Gastrocnemius medialis (tissue), 4 donors: ENCODE data around the gene ARHGAP10. TPM values are rescaled to one million over a fixed set of nuclear protein-coding genes. Genes with fewer than 3 reads are reported as not detected.

Source experiments
- ATAC-seq, 2 donors: fragments of 150-250 bp; one replicate each; pipeline ENCODE4 v1.9.1; 2016
- DNase-seq, 2 donors: peaks; one replicate each; pipeline ENCODE4 v3.0.0-alpha.2; 2019
- H3K27ac ChIP-seq, 4 donors: fragments of 200-600 bp; sonication (generic); 1 replicate in 1 of 4; 2 replicates in 3 of 4; pipeline ENCODE4 v1.5.1; 2016 to 2018; ENCODE audit warnings: mild to moderate bottlenecking in 2 of 4, moderate library complexity in 1 of 4
- H3K27me3 ChIP-seq, 3 donors: fragments of 200-600 bp; sonication (generic) in 2 of 3; 1 replicate in 1 of 3; 2 replicates in 2 of 3; pipeline versions ENCODE4 v1.5.1 to v1.6.0; 2016 to 2019; ENCODE audit warnings: mild to moderate bottlenecking in 1 of 3, moderate library complexity in 1 of 3
- H3K36me3 ChIP-seq, 2 donors: fragments of 200-600 bp; sonication (generic) in 1 of 2; one replicate each; pipeline ENCODE4 v1.5.1; 2017 to 2018
- H3K4me1 ChIP-seq, 2 donors: fragments of 200-600 bp; sonication (generic) in 1 of 2; one replicate each; pipeline ENCODE4 v1.5.1; 2016 to 2017; ENCODE audit warnings: mild to moderate bottlenecking in 2 of 2
- H3K4me3 ChIP-seq, 4 donors: fragments of 200-600 bp; sonication (generic) in 3 of 4; 1 replicate in 1 of 4; 2 replicates in 3 of 4; pipeline ENCODE4 v1.5.1; 2016 to 2019; ENCODE audit warnings: mild to moderate bottlenecking in 2 of 4
- H3K9me3 ChIP-seq, 3 donors: fragments of 200-600 bp; sonication (generic) in 2 of 3; 1 replicate in 1 of 3; 2 replicates in 2 of 3; pipeline ENCODE4 v1.5.1; 2016 to 2019
- CTCF ChIP-seq, 5 experiments: fragments of 450-650 bp in 3 of 5; fragments of 200-600 bp in 2 of 5; sonication (generic) in 2 of 5; IDR thresholded peaks in 4 of 5; conservative IDR thresholded peaks in 1 of 5; 1 replicate in 4 of 5; 2 replicates in 1 of 5; pipeline ENCODE4 v1.5.1; 2016 to 2019; ENCODE audit warnings: antibody characterized with exemption in 5 of 5, mild to moderate bottlenecking in 3 of 5, moderate library complexity in 3 of 5
- POLR2A ChIP-seq, 2 donors: fragments of 450-650 bp; IDR thresholded peaks; one replicate each; pipeline ENCODE4 v1.6.1; 2017; ENCODE audit warnings: antibody characterized with exemption in 2 of 2, mild to moderate bottlenecking in 2 of 2, moderate library complexity in 2 of 2
- in situ Hi-C, 4 donors: fragments of 200-750 bp; cut with MboI; loops; one replicate each; pipeline versions ENCODE4 v1.15.0 to v1.8.0; 2017; ENCODE audit warnings: low sequenced_read_pairs in 4 of 4
- intact Hi-C: fragments of 100-400 bp; cut with DNase I; formaldehyde crosslinking; loops from one replicate; pipeline ENCODE4 v1.15.1; 2023; ENCODE audit warnings: low total_unique reads
- total RNA-seq, 4 donors: library from RNA; depleted of rRNA; stranded (reverse); fragments of >200 nt; gene quantifications; one replicate each; pipeline versions ENCODE4 v1.1.0 to v1.2.3, GENCODE V29; 2016

Gene ARHGAP10
- total RNA-seq, 4 donors from 2014 or later, result 22.1 to 34.6 (median 28.0) TPM

DNA sequence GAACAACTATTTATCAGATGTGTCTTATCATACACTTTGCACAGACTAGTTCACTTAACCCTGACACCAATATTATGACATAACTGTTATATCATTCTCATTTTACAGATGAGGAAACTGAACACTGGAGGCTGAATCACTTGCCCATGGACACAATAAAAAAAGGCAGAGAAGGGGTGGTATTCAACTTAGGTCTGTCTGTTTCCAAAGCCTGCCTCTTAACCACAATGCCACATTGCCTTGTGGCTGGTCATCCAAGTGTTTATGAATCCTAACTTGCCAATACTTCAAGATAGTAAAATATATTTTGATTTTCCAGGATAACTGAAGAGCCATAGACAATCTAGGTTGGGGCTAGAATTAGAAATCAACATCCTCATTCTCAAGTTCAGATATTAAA, 382.5 kb downstream of the ARHGAP10 start:
- intact Hi-C loops (no loop called here), in situ Hi-C loops (no loop called here)
- DNase-seq (no peak), ATAC-seq (no peak)
- peaks cover 0 to 15% of the 10 kb centered on the region in 2 donors for H3K36me3 ChIP-seq
- H3K27me3 ChIP-seq, result no peaks in the 10 kb centered on the region
- TF ChIP-seq CTCF (IDR thresholded peaks at IDR 0.05 in 4 of 5, conservative IDR thresholded peaks at IDR 0.05 in 1 of 5) (no peak), POLR2A (IDR thresholded peaks at IDR 0.05) (no peak)
- no peaks in the 10 kb centered on the region for H3K9me3 ChIP-seq
- no peak overlapping the region for H3K4me3 ChIP-seq
- H3K27ac ChIP-seq, result no peak overlapping the region
- peaks cover 0 to 3% of the 10 kb centered on the region in 2 donors for H3K4me1 ChIP-seq

GRCh38 chr4:148116264-148116663, 384.4 kb downstream of the ARHGAP10 start:
- no peaks in the 10 kb centered on the region for H3K27me3 ChIP-seq
- TF ChIP-seq CTCF (IDR thresholded peaks at IDR 0.05 in 4 of 5, conservative IDR thresholded peaks at IDR 0.05 in 1 of 5), result no peak
- no peak for TF ChIP-seq POLR2A (IDR thresholded peaks at IDR 0.05)
- no peak overlapping the region for H3K27ac ChIP-seq
- no peak for ATAC-seq
- no peak overlapping the region for H3K4me3 ChIP-seq
- H3K36me3 ChIP-seq, result peaks cover 0 to 15% of the 10 kb centered on the region in 2 donors
- DNase-seq, result no peak
- H3K9me3 ChIP-seq, result no peaks in the 10 kb centered on the region
- intact Hi-C loops, result no loop called here
- in situ Hi-C loops, result no loop called here
- H3K4me1 ChIP-seq, result peaks cover 0 to 3% of the 10 kb centered on the region in 2 donors

DNA sequence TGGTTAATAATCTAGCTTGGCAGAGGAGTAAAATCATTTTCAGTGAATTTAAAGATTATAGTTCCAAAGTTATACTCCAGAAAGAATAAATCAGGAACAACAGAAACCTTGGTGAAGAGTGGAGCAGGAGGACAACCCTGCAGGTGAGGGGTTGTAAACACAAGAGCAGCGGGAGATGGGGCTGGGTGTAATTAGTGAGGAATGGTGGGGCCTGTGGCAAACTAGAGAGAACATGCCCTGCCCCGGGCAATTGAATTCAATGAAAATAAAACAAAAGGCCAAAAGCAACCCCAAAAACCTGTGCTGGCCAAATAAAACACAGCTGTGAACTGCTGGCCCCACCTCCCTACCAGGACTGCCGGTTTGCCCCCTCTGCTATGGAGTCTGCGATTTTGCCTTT, 385.1 kb downstream of the ARHGAP10 start:
- no peaks in the 10 kb centered on the region for H3K9me3 ChIP-seq
- no peak overlapping the region for H3K27ac ChIP-seq
- H3K4me3 ChIP-seq, result no peak overlapping the region
- DNase-seq (no peak), ATAC-seq (no peak)
- no peak for TF ChIP-seq CTCF (IDR thresholded peaks at IDR 0.05 in 4 of 5, conservative IDR thresholded peaks at IDR 0.05 in 1 of 5)
- no peaks in the 10 kb centered on the region for H3K27me3 ChIP-seq
- in situ Hi-C loops (no loop called here), intact Hi-C loops (no loop called here)
- H3K4me1 ChIP-seq, result peaks cover 0 to 3% of the 10 kb centered on the region in 2 donors
- H3K36me3 ChIP-seq, result peaks cover 0 to 15% of the 10 kb centered on the region in 2 donors

DNA sequence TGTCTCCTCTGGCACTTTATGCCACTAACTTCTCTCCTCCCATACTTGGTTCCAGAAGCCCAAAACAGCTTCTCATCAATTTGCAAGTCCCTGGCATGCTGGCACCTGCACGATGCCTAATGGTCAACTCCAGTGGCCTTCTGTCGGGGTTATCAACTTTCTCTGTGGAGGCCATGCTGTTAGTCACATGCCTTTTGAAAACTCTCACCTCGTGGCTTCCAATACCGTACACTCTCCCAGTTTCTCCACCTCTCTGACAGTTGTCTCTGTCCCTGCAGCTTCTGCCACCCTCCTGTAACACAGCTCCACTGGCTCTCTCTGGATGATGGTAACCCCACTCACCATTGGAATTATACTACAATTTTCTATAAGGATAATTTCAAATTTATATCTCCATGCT, 386.3 kb downstream of the ARHGAP10 start:
- TF ChIP-seq CTCF (IDR thresholded peaks at IDR 0.05 in 4 of 5, conservative IDR thresholded peaks at IDR 0.05 in 1 of 5), result no peak
- TF ChIP-seq POLR2A (IDR thresholded peaks at IDR 0.05), result no peak
- Histone ChIP-seq H3K4me1 (peaks cover 0 to 3% of the 10 kb centered on the region in 2 donors), H3K27me3 (no peaks in the 10 kb centered on the region), H3K9me3 (no peaks in the 10 kb centered on the region), H3K4me3 (no peak overlapping the region), H3K27ac (peak overlapping the region in 1 of 4 donors; percentile 23), H3K36me3 (peaks cover 0 to 11% of the 10 kb centered on the region in 2 donors)
- ATAC-seq (peak in 1 of 2 donors; percentile 48), DNase-seq (no peak)
- in situ Hi-C loops (no loop called here), intact Hi-C loops (no loop called here)

DNA sequence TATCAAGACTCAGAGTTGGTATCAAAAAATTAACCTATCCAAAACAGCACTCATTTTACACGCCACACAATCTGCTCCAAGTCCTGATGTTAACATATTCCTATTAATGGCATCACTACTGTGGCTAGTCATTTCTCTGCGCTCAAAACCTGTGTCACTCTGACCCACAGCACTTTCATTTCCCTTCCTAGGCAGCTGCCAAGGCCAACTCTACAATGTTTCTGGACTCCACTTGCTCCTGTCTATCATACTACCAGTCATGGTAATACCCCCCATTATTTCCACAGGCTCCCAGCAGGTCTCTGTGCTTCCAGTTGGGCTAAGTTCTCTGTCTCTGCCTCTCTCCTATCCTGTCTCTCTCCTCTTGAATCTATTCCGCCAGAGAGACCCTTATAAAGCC, 386.7 kb downstream of the ARHGAP10 start:
- H3K27me3 ChIP-seq, result no peaks in the 10 kb centered on the region
- peak overlapping the region in 1 of 4 donors; percentile 23 for H3K27ac ChIP-seq
- no peak for TF ChIP-seq POLR2A (IDR thresholded peaks at IDR 0.05)
- no peak for TF ChIP-seq CTCF (IDR thresholded peaks at IDR 0.05 in 4 of 5, conservative IDR thresholded peaks at IDR 0.05 in 1 of 5)
- H3K4me3 ChIP-seq, result no peak overlapping the region
- intact Hi-C loops (no loop called here), in situ Hi-C loops (no loop called here)
- H3K9me3 ChIP-seq, result no peaks in the 10 kb centered on the region
- DNase-seq (no peak), ATAC-seq (peak in 1 of 2 donors; percentile 47)
- H3K36me3 ChIP-seq, result peaks cover 0 to 7% of the 10 kb centered on the region in 2 donors
- H3K4me1 ChIP-seq, result peaks cover 0 to 3% of the 10 kb centered on the region in 2 donors
